Sigmoid colon (tissue), 4 donors: Measurements from ENCODE around the gene OSER1.
A peak's percentile ranks its signal among the peaks of the same experiment; 100 is the strongest.

Source experiments
- CTCF ChIP-seq, 4 experiments: fragments of 450-650 bp in 3 of 4; fragments of 200-600 bp in 1 of 4; IDR thresholded peaks; one replicate each; pipeline ENCODE4 v1.5.1; 2016 to 2019; ENCODE audit warnings: antibody characterized with exemption in 4 of 4, mild to moderate bottlenecking in 3 of 4, moderate library complexity in 2 of 4
- EP300 ChIP-seq, 4 donors: sonication (generic); formaldehyde crosslinking; IDR thresholded peaks; one replicate each; pipeline ENCODE4 v1.6.1; 2017; ENCODE audit warnings: antibody characterized with exemption in 4 of 4
- POLR2A ChIP-seq, 2 donors: fragments of 450-650 bp; IDR thresholded peaks; one replicate each; pipeline ENCODE4 v1.6.1; 2016; ENCODE audit warnings: antibody characterized with exemption in 2 of 2, mild to moderate bottlenecking in 2 of 2, moderate library complexity in 2 of 2
- POLR2AphosphoS5 ChIP-seq, 4 donors: sonication (generic); formaldehyde crosslinking; IDR thresholded peaks; one replicate each; pipeline ENCODE4 v1.6.1; 2017; ENCODE audit warnings: antibody characterized with exemption in 4 of 4

- no peak for TF ChIP-seq CTCF (IDR thresholded peaks at IDR 0.05)
- no peak for TF ChIP-seq POLR2A (IDR thresholded peaks at IDR 0.05)
- TF ChIP-seq POLR2AphosphoS5 (IDR thresholded peaks at IDR 0.05), result peak in 2 of 4 donors; percentile 20 to 23
- peak in 1 of 4 donors; percentile 7 for TF ChIP-seq EP300 (IDR thresholded peaks at IDR 0.05)
Measured at GRCh38 chr20:44154521-44155001, 56.0 kb downstream of the OSER1 start.
